HG02678 (cell line): ENCODE measurements around the gene TOR3A.
"Not testable (repeated sequence)": the region's sequence is repeated elsewhere in the genome, so short reads cannot be mapped to it uniquely, and the experiment has no call there.

ENCODE experiments used
- ATAC-seq: cut with Tn5 transposase; IDR thresholded peaks from one replicate; pipeline ENCODE4 v1.9.1; 2021; ENCODE audit warnings: mild to moderate bottlenecking, moderate library complexity; ENCODE audit not compliant: unreplicated experiment

TOR3A gene

DNA sequence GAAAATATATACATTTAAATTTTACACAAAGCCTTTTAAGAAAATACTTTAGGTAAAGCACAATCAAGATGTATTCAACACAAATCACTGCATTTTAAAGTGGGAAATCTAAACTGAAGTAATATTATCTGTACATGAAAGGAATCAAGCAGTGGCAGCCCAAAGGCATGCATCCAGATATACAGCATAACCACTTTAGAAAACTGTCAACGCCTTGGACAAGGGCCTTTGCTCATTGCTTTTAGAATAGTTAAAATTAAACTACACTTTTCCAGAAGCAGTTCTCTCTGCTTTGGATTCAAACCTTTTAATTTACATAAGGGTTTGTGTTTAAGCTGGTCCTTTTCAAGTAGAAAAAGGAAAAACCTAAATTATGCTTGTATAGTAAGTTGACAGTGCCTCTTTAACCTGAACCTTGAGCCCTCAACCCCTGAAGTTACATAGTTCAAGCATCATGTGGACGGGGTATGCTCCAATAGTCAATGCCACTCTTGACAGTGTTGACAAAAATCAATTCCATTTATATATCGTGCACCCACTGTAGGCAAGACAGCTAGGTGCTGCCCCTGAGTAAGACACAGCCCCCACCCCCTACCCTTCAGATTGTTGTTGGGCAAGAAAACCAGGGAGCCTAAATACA, 22.9 kb downstream of the TOR3A start:
- no peak for ATAC-seq

DNA sequence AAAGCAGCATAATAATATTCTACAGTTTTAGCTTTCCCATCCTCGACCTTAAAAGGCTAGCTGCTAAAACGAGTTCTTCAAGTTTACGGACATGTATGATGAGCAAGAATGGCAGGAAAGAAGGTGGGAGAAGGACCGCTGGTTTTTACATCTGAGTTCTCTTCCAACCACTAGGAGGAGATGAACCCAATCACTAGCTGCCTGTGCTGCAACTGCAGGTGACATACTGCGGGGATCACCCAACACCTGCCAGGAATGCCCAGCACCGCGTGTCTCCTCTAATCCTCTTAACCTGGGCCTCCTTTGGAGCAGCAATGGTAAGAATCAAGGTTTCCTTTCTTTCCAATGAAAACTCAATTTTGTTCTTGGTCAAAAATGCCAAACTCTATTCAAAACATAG, 23.5 kb downstream of the TOR3A start:
- no peak for ATAC-seq

- no peak for ATAC-seq
These were observed 26.1 kb downstream of the TOR3A start for GRCh38 chr1:179107706-179108629.

- no peak for ATAC-seq
These were observed 26.8 kb downstream of the TOR3A start for GRCh38 chr1:179108644-179109043.

GRCh38 chr1:179115181-179115580, 33.3 kb downstream of the TOR3A start:
- no peak for ATAC-seq

- no peak for ATAC-seq
These were observed 37.6 kb downstream of the TOR3A start for GRCh38 chr1:179119513-179119912.

- ATAC-seq, result no peak
These were observed 38.9 kb downstream of the TOR3A start for GRCh38 chr1:179120736-179121135.

DNA sequence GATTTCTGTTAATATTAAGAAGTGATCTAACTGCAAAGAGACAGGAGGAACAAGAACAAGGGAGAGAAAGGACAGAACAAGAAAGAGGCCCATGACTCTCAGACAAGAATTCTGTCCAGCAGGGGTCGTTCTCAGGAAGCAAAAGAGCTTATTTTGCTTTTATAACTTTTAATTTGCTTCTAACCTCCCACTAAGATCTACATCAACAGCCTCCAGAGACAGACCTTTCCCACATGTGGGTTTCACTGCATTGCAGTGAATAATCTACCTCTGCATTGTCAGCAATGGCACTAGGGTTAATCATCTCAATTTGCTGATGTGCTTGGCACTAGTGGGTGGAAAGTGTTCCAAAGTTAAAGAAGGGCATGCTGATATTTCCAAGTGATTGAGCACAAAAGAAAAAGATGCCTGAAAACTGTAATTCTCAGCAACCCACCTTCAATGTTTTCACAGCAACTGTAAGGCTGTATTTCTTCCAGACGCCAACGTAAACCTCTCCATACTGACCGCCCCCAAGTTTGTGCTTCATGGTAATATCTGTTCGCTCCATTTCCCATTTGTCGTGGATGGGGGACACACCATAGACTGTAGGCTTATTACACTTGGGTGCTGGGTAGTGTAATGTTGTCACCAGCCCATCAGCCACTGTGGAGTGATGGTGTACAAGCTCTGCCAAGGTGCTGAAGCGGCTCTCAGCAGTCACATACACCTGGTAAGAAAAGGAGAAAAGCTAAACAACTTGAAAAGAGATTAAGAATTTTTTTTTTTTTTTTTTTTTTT, 39.5 kb downstream of the TOR3A start:
- no peak for ATAC-seq

- no peak for ATAC-seq
These were observed 43.0 kb downstream of the TOR3A start for GRCh38 chr1:179124873-179125272.

- no peak for ATAC-seq
These were observed 44.6 kb downstream of the TOR3A start for GRCh38 chr1:179126338-179127060.

DNA sequence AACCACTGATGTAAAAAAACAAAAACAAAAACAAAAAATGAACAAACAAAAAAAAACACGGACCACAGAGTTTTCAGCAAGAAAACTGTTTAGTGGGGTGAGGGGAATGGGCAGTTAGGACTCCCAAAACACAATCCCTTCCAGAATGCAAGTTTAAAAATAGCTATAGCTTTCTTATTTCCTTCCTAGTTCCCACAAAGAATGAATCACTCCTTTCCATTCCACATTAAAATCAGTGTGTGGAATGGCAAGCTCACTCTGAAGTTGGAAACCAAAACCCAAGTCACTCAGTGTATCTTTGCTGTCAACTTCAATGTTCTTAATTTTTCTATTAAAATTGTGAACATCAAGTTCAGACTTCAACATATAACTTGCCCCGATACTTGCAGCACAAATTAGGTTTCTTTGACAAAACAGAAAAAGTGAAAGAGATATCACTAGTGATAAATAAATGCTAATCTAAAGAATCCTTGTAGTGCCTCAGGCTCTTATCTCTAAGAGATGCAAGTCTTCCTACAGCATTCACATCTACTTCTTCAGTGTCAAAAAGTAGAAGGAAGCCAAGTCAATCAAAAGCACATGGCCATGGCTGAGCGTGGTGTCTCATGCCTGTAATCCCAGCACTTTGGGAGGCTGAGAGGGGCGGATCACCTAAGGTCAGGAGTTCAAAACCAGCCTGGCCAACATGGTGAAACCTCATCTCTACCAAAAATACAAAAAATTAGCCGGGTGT, 45.5 kb downstream of the TOR3A start:
- no peak for ATAC-seq

DNA sequence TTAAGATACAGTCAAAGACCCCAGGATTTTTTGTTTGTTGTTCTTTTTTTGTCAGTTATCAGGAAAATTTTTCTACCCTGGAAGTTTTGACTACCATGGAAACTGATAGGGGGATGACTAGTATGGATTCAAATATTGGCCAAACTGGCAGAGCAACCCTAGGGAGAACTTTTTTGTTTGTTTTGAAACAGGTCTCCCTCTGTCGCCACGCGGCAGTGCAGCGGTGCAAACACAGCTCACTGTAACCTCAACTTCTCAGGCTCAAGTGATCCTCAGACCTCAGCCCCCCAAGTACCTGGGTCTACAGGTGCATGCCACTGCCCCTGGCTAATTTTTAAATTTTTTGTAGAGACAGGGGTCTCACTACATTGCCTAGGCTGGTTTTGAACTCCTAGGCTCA, 46.6 kb downstream of the TOR3A start:
- ATAC-seq, result no peak

DNA sequence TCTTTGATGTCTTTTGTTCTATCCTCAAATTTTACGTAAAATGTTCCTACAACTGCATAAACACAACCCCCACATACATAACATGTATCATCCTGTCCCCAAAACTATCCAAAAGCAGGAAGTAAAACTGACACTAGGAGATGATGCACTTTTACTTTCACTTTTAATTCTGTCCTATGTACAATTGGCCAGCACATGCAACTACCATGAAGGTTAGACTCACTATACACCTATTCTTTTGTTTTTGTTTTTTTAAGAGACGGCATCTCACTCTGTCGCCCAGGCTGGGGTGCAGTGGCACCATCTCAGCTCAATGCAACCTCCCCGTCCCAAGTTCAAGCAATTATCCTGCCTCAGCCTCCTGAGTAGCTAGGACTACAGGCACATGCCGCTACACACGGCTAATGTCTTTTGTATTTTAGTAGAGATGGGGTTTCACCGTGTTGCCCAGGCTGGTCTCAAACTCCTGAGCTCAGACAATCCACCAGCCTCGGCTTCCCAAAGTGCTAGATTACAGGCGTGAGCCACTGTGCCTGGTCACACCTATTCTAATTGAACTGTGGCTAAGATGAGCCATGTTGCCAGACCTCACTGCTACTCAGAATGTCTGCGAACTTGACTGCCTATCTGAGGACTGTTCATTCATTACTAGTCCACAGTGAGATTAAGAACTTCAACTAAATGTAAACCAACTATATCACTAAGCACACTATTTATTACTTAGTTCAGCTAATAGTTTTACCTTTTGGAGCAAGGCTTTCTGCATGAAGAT, 48.0 kb downstream of the TOR3A start:
- ATAC-seq, result peak; percentile 99

- not testable (repeated sequence) for ATAC-seq
These were observed 53.3 kb downstream of the TOR3A start for GRCh38 chr1:179135168-179135567.

- not testable (repeated sequence) for ATAC-seq
These were observed 53.8 kb downstream of the TOR3A start for GRCh38 chr1:179135707-179136106.

DNA sequence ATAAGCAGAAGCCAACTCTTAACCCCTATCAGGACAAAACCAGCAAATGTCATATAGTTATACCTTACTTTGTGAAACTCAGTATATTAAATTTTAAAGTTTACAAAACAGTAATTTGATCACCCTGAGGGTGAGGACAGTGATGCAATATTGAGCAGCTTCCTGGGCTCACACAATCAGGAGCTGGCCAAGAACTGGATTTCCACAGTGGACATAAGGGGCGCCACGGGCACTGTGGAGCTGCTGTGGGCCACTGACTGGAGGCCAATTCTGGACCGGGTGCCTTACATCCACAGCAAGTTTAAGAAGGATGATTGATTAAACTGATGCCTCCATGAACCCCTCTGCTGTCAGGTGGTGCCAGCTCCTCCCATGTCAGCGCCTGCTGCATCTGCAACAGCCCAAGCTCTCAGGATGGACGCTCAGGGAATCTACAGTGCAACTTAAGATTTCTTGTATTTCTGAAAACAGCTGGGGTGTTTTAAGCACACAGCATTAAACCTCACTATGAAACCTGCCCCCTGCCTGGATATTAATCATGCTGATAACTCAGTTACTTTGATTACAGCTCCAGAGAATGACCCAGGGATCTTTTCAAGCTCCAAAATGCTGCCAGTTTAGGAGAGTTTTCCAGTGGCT, 55.9 kb downstream of the TOR3A start:
- ATAC-seq, result no peak

DNA sequence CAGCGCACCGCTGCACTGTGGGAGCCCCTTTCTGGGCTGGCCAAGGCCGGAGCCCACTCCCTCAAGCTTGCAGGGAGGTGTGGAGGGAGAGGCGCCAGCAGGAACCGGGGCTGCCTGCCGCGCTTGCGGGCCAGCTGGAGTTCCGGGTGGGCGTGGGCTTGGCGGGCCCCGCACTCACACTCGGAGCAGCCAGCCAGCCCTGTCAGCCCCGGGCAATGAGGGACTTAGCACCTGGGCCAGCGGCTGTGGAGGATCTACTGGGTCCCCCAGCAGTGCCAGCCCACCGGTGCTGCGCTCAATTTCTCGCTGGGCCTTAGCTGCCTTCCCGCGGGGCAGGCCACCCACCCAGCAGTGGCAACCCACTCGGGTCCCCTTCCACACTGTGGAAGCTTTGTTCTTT, 56.9 kb downstream of the TOR3A start:
- ATAC-seq, result not testable (repeated sequence)

- ATAC-seq, result no peak
These were observed 59.9 kb downstream of the TOR3A start for GRCh38 chr1:179141592-179142251.
